HG02610 (cell line): ENCODE data around the gene ZNF805.
"Not testable (repeated sequence)": the region's sequence is repeated elsewhere in the genome, so short reads cannot be mapped to it uniquely, and the experiment has no call there.

Experiments used
- ATAC-seq: cut with Tn5 transposase; IDR thresholded peaks from one replicate; pipeline ENCODE4 v1.9.1; 2021; ENCODE audit warnings: mild to moderate bottlenecking, moderate library complexity; ENCODE audit not compliant: unreplicated experiment

Gene ZNF805

GRCh38 chr19:57267291-57267690, 26.9 kb downstream of the ZNF805 start:
- ATAC-seq = no peak

GRCh38 chr19:57269515-57270250, 29.3 kb downstream of the ZNF805 start:
- no peak for ATAC-seq

- no peak for ATAC-seq
Observed at GRCh38 chr19:57271280-57271679, 30.8 kb downstream of the ZNF805 start.

- ATAC-seq = no peak
Observed at GRCh38 chr19:57273014-57273413, 32.6 kb downstream of the ZNF805 start.

- ATAC-seq = no peak
Observed at GRCh38 chr19:57276430-57276829, 36.0 kb downstream of the ZNF805 start.

GRCh38 chr19:57278481-57278880, 38.0 kb downstream of the ZNF805 start:
- not testable (repeated sequence) for ATAC-seq

GRCh38 chr19:57279418-57280164, 39.2 kb downstream of the ZNF805 start:
- ATAC-seq = peak; percentile 69

GRCh38 chr19:57280165-57280961, 39.9 kb downstream of the ZNF805 start, which contains the start of gene ZNF460:
Gene ZNF460 (plus strand): TSS chr19:57280485. CDS start chr19:57280807, 322 bp downstream.
- ATAC-seq = peak; percentile 66

- ATAC-seq = no peak
Observed at GRCh38 chr19:57280962-57281400, 40.5 kb downstream of the ZNF805 start.

GRCh38 chr19:57282011-57282643, 41.7 kb downstream of the ZNF805 start:
- no peak for ATAC-seq

GRCh38 chr19:57288373-57288772, 47.9 kb downstream of the ZNF805 start:
- no peak for ATAC-seq

- ATAC-seq = no peak
Observed at GRCh38 chr19:57290970-57291369, 50.5 kb downstream of the ZNF805 start.

GRCh38 chr19:57292547-57292946, 52.1 kb downstream of the ZNF805 start:
- ATAC-seq = no peak

- ATAC-seq = no peak
Observed at GRCh38 chr19:57293719-57294118, 53.3 kb downstream of the ZNF805 start.

GRCh38 chr19:57302020-57302465, 61.6 kb downstream of the ZNF805 start:
- no peak for ATAC-seq

GRCh38 chr19:57302727-57303401, 62.4 kb downstream of the ZNF805 start:
- no peak for ATAC-seq
